Dermis microvascular lymphatic vessel endothelial cell (primary cell): ENCODE data around the gene INPP5K. TPM values are rescaled to one million over a fixed set of nuclear protein-coding genes. Genes with fewer than 3 reads are reported as not detected.
A peak's percentile ranks its signal among the peaks of the same experiment; 100 is the strongest.
"Not testable (repeated sequence)": the region's sequence is repeated elsewhere in the genome, so short reads cannot be mapped to it uniquely, and the experiment has no call there.

ENCODE experiments used
- DNase-seq, 2 donors: peaks; one replicate each; pipeline versions ENCODE4 v3.0.0 to v3.0.0-alpha.2; 2010; ENCODE audit warnings: low read depth in 2 of 2
- total RNA-seq: library from RNA; depleted of rRNA; stranded (reverse); fragments of >200 nt; gene quantifications from 2 replicates; pipeline ENCODE4 v1.2.1, GENCODE V29; 2014

Gene INPP5K
- 49.6 and 72.1 TPM in 2 replicates for total RNA-seq

DNA sequence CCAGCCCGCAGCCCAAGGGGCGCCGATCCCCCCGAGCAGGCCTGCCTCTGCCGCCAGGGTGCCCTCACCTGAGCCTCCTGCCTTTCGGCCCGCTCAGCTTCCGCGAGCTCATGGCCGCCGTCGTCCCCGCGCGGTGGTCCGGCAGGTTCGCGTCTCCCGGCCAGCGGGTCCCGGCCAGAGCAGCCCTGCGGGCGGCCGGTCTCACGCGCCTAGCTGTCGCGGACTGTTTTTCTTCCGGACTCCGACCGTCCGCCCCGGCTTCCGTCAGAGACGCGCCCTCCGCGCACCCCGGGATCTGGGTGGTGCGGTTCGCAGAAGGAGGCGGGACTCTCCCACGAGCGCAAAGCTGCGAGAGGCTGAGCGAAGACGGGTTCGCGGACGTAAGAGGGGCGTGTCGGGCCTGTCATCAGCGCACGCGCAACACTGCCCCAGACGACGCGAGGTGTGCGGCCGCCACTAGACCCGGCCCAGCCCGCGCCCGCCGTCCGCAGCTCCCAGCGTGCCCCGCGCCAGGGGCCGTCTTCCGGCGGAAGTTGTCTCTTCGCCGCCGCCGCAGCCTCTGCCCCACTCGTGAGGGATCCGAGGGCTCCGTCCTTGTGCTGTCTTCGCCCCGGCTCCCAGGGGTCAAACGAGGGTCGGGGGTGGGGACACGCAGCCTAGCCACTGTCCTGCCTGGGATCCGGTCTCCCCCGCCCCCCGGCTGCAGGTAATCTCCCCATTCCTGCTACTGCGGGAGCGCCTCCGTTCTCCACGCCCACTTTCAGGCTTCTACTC lies at the start of gene INPP5K:
Gene INPP5K, minus strand, starts transcription at position 225 of the 774 bp plus-strand sequence. Its CDS starts 113 bp downstream, at position 112.
- DNase-seq = peak; percentile 90 to 98

- no peak for DNase-seq
Observed at GRCh38 chr17:1565877-1566276, 49.5 kb upstream of the INPP5K start.

- no peak for DNase-seq
Observed at GRCh38 chr17:1563786-1564613, 47.6 kb upstream of the INPP5K start.

- not testable (repeated sequence) for DNase-seq
Observed at GRCh38 chr17:1563471-1563785, 47.0 kb upstream of the INPP5K start.

DNA sequence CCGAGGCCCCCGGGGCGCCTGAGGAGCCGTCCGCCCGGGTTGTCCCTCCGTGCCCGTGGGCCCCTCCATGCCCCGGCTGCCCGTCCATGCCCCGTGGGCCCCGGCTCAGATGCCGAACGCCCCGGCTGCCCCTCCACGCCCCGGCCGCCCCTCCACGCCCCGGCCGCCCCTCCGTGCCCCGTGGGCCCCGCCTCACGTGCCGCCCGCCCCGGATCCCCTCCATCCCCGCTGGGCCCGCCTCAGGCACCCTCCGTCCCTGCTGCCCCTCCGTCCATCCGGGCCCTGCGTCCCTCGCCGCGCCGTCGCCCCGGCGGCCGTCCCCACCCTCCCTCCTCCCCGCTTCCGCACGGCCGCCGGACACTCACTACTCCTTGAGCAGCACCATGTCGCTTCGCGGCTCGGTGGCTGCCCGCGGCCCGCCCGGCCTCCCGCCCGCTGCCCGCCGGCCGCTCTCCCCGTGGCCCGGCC lies 45.8 kb upstream of the INPP5K start:
- peak in 1 of 2 donors; percentile 53 for DNase-seq

DNA sequence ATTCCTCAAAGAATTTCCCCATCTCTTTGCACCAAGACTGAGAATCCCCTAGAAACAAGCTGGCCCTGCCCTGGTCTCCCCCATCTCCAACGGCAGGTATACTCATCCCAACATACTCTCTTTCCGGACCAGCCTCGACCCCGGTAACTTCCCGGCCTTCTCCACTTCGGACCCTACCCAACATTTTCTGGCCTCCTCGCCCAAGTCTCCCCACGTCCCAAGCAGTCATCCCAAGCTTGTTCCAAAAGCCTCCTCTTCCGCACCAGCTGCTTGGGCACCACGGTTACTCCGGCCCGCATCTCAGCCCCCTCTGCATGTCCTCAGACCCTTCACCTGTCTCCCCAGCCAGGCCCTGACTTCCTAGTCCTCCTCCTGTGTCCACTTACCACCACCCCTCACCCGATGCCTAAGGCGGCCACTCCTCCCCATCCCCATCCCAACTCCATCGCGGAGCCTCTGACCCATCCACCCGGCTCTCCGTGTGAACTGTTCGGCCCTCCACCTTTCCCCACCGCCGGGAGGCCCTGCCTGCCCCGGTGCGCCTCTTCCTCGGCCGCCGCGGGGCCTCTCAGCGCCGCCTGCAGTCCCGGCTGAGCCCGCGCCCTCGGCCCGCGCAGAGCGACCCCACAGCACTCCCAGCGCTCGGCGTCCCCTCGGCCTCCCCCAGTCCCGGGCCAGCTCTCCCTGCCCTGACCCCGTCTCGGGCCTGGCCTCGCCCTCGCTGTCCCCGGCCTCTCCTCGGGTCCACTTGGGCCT lies 45.2 kb upstream of the INPP5K start:
- peak in 1 of 2 donors; percentile 38 for DNase-seq

GRCh38 chr17:1560858-1561355 lies 44.5 kb upstream of the INPP5K start:
- DNase-seq = no peak

- no peak for DNase-seq
Observed at GRCh38 chr17:1560101-1560857, 43.9 kb upstream of the INPP5K start.

DNA sequence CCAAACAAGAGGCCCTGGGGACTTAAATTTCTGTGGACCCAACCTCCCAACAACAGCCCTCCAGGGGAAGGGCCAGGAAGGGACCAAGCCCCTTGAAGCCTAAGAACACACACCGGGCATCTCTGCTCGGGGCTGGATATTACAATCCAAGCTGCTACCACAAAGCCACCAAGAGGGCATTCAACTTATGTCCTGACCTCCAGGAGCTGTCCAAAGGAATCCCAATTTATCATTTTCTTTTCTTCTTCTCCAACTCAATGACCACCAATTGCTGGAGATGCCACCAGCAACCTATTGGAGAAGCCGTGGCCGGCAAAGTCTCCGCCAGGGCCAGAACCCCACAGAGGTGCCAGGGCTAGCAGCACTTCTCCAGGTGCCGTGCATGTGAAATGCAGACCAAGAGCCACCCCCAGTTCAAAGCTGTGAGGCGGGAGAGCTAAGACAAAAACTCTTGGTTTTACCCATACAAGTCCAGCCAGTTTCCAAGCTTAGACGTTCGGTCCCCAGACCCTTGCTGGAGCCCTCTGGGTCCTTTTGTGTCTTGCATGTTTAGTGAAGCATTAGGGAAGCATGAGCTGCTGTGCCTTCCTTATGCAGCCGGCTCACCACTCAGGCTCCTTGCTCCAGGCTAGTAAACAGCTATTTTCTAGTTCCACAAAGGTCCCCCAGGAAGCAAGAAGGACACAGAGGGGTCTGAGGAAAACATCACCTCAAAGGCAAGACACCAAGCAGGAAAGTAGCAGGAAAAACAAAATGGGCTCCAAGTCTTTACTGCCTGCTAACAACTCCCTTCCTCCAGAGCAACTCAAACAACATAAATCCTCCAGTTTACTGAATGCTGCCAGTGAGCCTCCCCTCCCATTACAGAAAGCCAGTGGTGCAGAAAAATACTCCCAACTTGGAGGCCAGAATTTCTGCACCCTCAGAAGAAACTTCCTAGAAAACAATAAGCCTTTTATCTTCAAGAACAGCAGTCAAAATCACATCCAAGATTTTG lies 42.9 kb upstream of the INPP5K start:
- no peak for DNase-seq

GRCh38 chr17:1558401-1558800 lies 42.0 kb upstream of the INPP5K start:
- no peak for DNase-seq

DNA sequence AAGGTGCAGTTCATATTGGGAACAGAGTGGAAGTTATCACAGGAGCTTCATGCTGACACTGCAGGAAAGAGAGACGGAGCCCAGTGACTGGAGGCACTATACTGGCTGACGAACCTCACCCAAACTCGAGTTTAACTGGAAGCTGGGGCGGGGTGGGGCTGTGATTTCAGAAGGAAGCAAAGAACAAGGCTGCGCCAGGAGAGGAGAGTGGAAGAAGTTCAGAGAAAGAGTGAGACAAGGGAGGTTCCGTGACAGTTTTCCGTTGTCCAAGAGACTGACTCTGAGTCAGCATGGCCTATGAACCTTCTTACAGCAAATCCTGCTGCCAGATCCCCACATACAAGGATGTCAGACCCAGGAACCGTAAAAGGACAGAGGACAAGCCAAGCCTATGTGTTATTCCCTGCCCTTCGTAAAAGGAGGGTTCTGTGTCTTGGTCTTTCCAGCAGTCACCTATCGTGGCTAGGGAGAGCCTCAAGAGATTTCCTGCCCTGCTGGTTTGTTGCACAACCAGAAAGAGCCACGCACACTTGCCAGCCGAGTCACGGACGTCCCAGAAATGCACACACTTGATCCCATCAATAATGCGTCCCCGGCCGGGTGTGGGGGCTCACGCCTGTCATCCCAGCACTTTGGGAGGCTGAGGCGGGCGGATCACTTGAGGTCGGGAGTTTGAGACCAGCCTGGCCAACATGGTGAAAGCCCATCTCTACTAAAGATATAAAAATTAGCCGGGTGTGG lies 41.1 kb upstream of the INPP5K start:
- DNase-seq = peak in 1 of 2 donors; percentile 72

- no peak for DNase-seq
Observed at GRCh38 chr17:1555651-1556471, 39.4 kb upstream of the INPP5K start.

- DNase-seq = no peak
Observed at GRCh38 chr17:1554751-1555540, 38.5 kb upstream of the INPP5K start.

DNA sequence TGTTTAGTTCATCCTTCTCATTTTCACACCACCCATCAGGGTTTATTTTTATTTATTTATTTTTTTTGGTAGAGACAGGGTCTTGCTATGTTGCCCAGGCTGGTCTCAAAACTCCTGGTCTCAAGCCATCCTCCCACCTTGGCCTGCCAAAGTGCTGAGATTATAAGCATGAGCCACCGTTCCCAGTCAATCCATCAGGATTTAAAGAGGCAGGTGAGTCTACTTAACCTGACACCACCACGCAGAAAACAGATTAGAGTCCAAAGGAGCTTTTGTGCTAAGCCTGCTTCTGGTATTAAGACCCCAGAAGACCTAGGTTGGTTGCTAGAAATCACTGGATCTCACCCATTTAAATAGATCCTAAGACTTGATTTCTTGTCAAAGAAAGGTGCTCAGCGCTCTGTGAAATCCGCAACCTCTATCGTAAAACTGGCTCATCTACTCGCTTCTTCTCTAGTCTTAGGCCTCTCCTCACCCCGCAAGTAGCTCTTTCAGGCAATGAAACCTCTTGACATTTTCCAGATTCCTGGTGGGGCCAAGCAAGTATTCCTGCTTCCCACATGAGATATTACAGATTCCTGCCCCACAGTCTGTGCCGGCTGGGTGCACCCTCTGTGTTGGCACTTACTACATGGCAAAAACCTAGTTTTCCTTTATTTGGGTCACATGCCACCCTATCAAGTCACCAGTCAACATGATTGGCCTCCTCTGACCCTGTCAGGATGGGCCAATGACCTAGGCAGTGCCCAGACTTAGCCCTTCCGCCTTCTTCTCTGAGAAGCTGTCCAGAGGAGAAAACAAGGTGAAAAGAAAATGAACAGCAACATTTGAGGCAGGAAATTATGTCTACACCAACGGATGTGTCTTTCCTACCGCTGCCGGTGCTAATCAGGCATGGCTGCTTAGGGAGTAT lies 37.2 kb upstream of the INPP5K start:
- DNase-seq = peak in 1 of 2 donors; percentile 22

- no peak for DNase-seq
Observed at GRCh38 chr17:1552932-1553331, 36.5 kb upstream of the INPP5K start.

DNA sequence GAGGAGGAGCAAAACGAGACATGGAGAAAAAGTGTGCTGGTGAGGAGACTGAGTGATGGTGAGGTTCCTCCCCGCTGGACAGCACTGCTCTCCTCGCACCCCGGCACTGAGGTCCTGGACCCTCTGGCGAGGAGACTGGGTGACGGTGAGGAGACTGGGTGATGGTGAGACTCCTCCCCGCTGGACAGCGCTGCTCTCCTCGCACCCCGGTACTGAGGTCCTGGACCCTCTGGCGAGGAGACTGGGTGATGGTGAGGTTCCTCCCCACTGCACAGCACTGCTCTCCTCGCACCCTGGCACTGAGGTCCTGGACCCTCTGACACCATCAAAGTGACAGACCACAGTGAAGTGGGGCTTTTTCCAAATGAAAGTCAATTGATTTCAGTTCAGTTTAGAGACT lies 35.3 kb upstream of the INPP5K start:
- DNase-seq = no peak
